Small intestine (tissue), 7 donors: ENCODE data around the gene TBC1D12. TPM values are rescaled to one million over a fixed set of nuclear protein-coding genes. Genes with fewer than 3 reads are reported as not detected.
"Not testable (repeated sequence)": the region's sequence is repeated elsewhere in the genome, so short reads cannot be mapped to it uniquely, and the experiment has no call there.

Source experiments
- DNase-seq, 2 donors: peaks; one replicate each; pipeline versions ENCODE4 v3.0.0 to v3.0.0-alpha.2; 2013
- FAIRE-seq: peaks from 2 replicates; lab custom pipeline; 2012; peaks lifted over from hg19 to GRCh38; lab: Jason Lieb, UNC
- H3K27ac ChIP-seq, 3 donors: one replicate each; pipeline ENCODE4 v1.5.1; 2013; ENCODE audit warnings: low read length in 2 of 3, mild to moderate bottlenecking in 2 of 3, control low read depth in 1 of 3, inconsistent platforms in 1 of 3, low read depth in 1 of 3, moderate library complexity in 1 of 3
- H3K27me3 ChIP-seq, 3 donors: one replicate each; pipeline ENCODE4 v1.6.1; 2013; ENCODE audit warnings: low read length in 3 of 3, inconsistent platforms in 1 of 3; ENCODE audit not compliant: control insufficient read depth in 3 of 3, insufficient read depth in 3 of 3
- H3K36me3 ChIP-seq, 3 donors: one replicate each; pipeline ENCODE4 v1.6.1; 2013; ENCODE audit warnings: low read length in 3 of 3, inconsistent platforms in 1 of 3, low read depth in 1 of 3, mild to moderate bottlenecking in 1 of 3, moderate library complexity in 1 of 3; ENCODE audit not compliant: control insufficient read depth in 3 of 3, insufficient read depth in 2 of 3
- H3K4me1 ChIP-seq, 3 donors: one replicate each; pipeline ENCODE4 v1.6.1; 2013; ENCODE audit warnings: low read length in 2 of 3, inconsistent platforms in 1 of 3, low read depth in 1 of 3, mild to moderate bottlenecking in 1 of 3, moderate library complexity in 1 of 3; ENCODE audit not compliant: control insufficient read depth in 3 of 3, insufficient read depth in 2 of 3
- H3K4me3 ChIP-seq, 3 donors: one replicate each; pipeline ENCODE4 v1.5.1; 2013; ENCODE audit warnings: low read length in 3 of 3, control low read depth in 1 of 3, inconsistent platforms in 1 of 3, low read depth in 1 of 3, mild to moderate bottlenecking in 1 of 3, moderate library complexity in 1 of 3
- H3K9me3 ChIP-seq, 2 donors: one replicate each; pipeline ENCODE4 v1.6.1; 2013; ENCODE audit warnings: low read depth in 1 of 2, low read length in 1 of 2; ENCODE audit not compliant: control insufficient read depth in 2 of 2, insufficient read depth in 1 of 2
- WGBS, 3 donors: extraction: QIAGEN DNeasy Blood & Tissue Kit; methylation state at CpG; one replicate each; pipeline ENCODE4 v1.1.7; 2013; 5-methylcytosine and 5-hydroxymethylcytosine counted together
- polyA plus RNA-seq, 4 donors: library from polyadenylated mRNA; stranded (reverse) in 3 of 4; unstranded in 1 of 4; fragments of 200-250 nt in 3 of 4; fragments of 120-200 nt in 1 of 4; gene quantifications; one replicate each; pipeline versions ENCODE4 v1.2.1 to v1.2.3, GENCODE V29; 2013
- donor health status: healthy with polysubstance abuse.
- donor health status: control.
- donor health status: control.
- donor health status: Bipolar disorder and iron deficiency.
- donor health status: healthy.

Gene TBC1D12
- polyA plus RNA-seq, 4 donors, result 6.4 to 17.7 (median 13.3) TPM

- Histone ChIP-seq H3K36me3 (peaks cover 0 to 4% (median 0%) of the 10 kb centered on the region in 3 donors), H3K9me3 (no peaks in the 10 kb centered on the region), H3K4me1 (no peaks in the 10 kb centered on the region), H3K27ac (no peak overlapping the region), H3K27me3 (no peaks in the 10 kb centered on the region), H3K4me3 (peak overlapping the region; percentile 65 to 85 (median 79))
- DNase-seq, result peak; percentile 25 to 26
- no peak for FAIRE-seq
- 1 to 2% (median 1%) methylated on average over 25 of the region's 25 CpGs for WGBS, 3 donors
Observed at GRCh38 chr10:94546049-94546900, 143.9 kb downstream of the TBC1D12 start.

GRCh38 chr10:94546901-94547185 is 144.5 kb downstream of the TBC1D12 start:
- Histone ChIP-seq H3K27me3 (no peaks in the 10 kb centered on the region), H3K9me3 (no peaks in the 10 kb centered on the region), H3K4me3 (peak overlapping the region in 1 of 3 donors; percentile 85), H3K27ac (no peak overlapping the region), H3K36me3 (peaks cover 0 to 4% (median 0%) of the 10 kb centered on the region in 3 donors), H3K4me1 (no peaks in the 10 kb centered on the region)
- 11 to 38% (median 20%) methylated on average over 1 of the region's 1 CpG for WGBS, 3 donors
- DNase-seq, result peak in 1 of 2 donors; percentile 54
- FAIRE-seq, result no peak

GRCh38 chr10:94549221-94549620 is 146.9 kb downstream of the TBC1D12 start:
- H3K9me3 ChIP-seq, result no peaks in the 10 kb centered on the region
- FAIRE-seq (no peak), DNase-seq (no peak)
- H3K4me3 ChIP-seq, result no peak overlapping the region
- peaks cover 0 to 4% (median 0%) of the 10 kb centered on the region in 3 donors for H3K36me3 ChIP-seq
- no peak overlapping the region for H3K27ac ChIP-seq
- H3K27me3 ChIP-seq, result no peaks in the 10 kb centered on the region
- H3K4me1 ChIP-seq, result no peaks in the 10 kb centered on the region

- not testable (repeated sequence) for H3K4me1 ChIP-seq, FAIRE-seq, H3K4me3 ChIP-seq, H3K27ac ChIP-seq, DNase-seq, H3K27me3 ChIP-seq, H3K9me3 ChIP-seq
- 96 to 97% (median 97%) methylated on average over 13 of the region's 13 CpGs for WGBS, 3 donors
- peaks cover 0 to 23% (median under 1%) of the 10 kb centered on the region in 3 donors for H3K36me3 ChIP-seq
Observed at GRCh38 chr10:94567714-94568307, 165.5 kb downstream of the TBC1D12 start.

GRCh38 chr10:94571081-94571480 is 168.7 kb downstream of the TBC1D12 start:
- Histone ChIP-seq H3K27me3 (no peaks in the 10 kb centered on the region), H3K9me3 (no peaks in the 10 kb centered on the region), H3K4me3 (no peak overlapping the region), H3K4me1 (no peaks in the 10 kb centered on the region), H3K27ac (no peak overlapping the region), H3K36me3 (peaks cover 0 to 19% (median 2%) of the 10 kb centered on the region in 3 donors)
- FAIRE-seq, result no peak
- DNase-seq, result no peak

- WGBS, 3 donors, result 85 to 91% (median 90%) methylated on average over 3 of the region's 3 CpGs
- FAIRE-seq (no peak), DNase-seq (no peak)
Observed at GRCh38 chr10:94571528-94571927, 169.2 kb downstream of the TBC1D12 start.

GRCh38 chr10:94578790-94579189 is 176.4 kb downstream of the TBC1D12 start:
- H3K27me3 ChIP-seq, result no peaks in the 10 kb centered on the region
- H3K27ac ChIP-seq, result no peak overlapping the region
- FAIRE-seq (no peak), DNase-seq (no peak)
- H3K4me1 ChIP-seq, result no peaks in the 10 kb centered on the region
- no peak overlapping the region for H3K4me3 ChIP-seq
- no peaks in the 10 kb centered on the region for H3K9me3 ChIP-seq
- 88 to 93% (median 89%) methylated on average over 4 of the region's 4 CpGs for WGBS, 3 donors
- peaks cover 0 to 12% (median 0%) of the 10 kb centered on the region in 3 donors for H3K36me3 ChIP-seq

More at GRCh38 chr10:94571528-94571927, 169.2 kb downstream of the TBC1D12 start:
- H3K27me3 ChIP-seq, result no peaks in the 10 kb centered on the region
- H3K27ac ChIP-seq, result no peak overlapping the region
- H3K4me3 ChIP-seq, result no peak overlapping the region
- no peaks in the 10 kb centered on the region for H3K9me3 ChIP-seq
- peaks cover 0 to 20% (median 2%) of the 10 kb centered on the region in 3 donors for H3K36me3 ChIP-seq
- H3K4me1 ChIP-seq, result no peaks in the 10 kb centered on the region

- Histone ChIP-seq H3K4me1 (no peaks in the 10 kb centered on the region), H3K27me3 (no peaks in the 10 kb centered on the region), H3K36me3 (peaks cover 0 to 4% (median 0%) of the 10 kb centered on the region in 3 donors), H3K4me3 (no peak overlapping the region), H3K27ac (no peak overlapping the region), H3K9me3 (no peaks in the 10 kb centered on the region)
- DNase-seq (peak in 1 of 2 donors; percentile 1), FAIRE-seq (no peak)
Observed at GRCh38 chr10:94583124-94583523, 180.8 kb downstream of the TBC1D12 start.
